Ishikawa (cell line): ENCODE results near the gene SPDYE3.

ENCODE experiments used
- CEBPB ChIP-seq: IDR thresholded peaks from 2 replicates; pipeline ENCODE4 v1.6.1; 2012
- CREB1 ChIP-seq: IDR thresholded peaks from 2 replicates; pipeline ENCODE4 v1.6.1; 2012; ENCODE audit warnings: low read depth
- EGR1 ChIP-seq: IDR thresholded peaks from 2 replicates; pipeline ENCODE4 v1.6.1; 2012
- EP300 ChIP-seq: IDR thresholded peaks from 2 replicates; pipeline ENCODE4 v1.6.1; 2012; ENCODE audit warnings: borderline replicate concordance
- MAX ChIP-seq: IDR thresholded peaks from 2 replicates; pipeline ENCODE4 v1.6.1; 2012
- NFIC ChIP-seq: IDR thresholded peaks from 2 replicates; pipeline ENCODE4 v1.6.1; 2012
- RAD21 ChIP-seq: IDR thresholded peaks from 2 replicates; pipeline ENCODE4 v1.6.1; 2012; ENCODE audit warnings: low read depth
- TAF1 ChIP-seq: IDR thresholded peaks from 2 replicates; pipeline ENCODE4 v1.6.1; 2012; ENCODE audit warnings: low read depth, mild to moderate bottlenecking
- TCF12 ChIP-seq: IDR thresholded peaks from 2 replicates; pipeline ENCODE4 v1.6.1; 2012; ENCODE audit warnings: low read depth
- TEAD4 ChIP-seq: IDR thresholded peaks from 2 replicates; pipeline ENCODE4 v1.6.1; 2012
- USF1 ChIP-seq: IDR thresholded peaks from 2 replicates; pipeline ENCODE4 v1.6.1; 2012
- YY1 ChIP-seq: IDR thresholded peaks from 2 replicates; pipeline ENCODE4 v1.6.1; 2012; ENCODE audit warnings: low read depth
- ZBTB7A ChIP-seq: IDR thresholded peaks from 2 replicates; pipeline ENCODE4 v1.6.1; 2012; ENCODE audit warnings: low read depth
- TF ChIP-seq, protein P1 (sequence below): IDR thresholded peaks from 2 replicates; pipeline ENCODE4 v1.6.1; 2012; ENCODE audit warnings: low read depth, mild to moderate bottlenecking

- TF ChIP-seq EGR1 (no peak), RAD21 (no peak), YY1 (no peak), TEAD4 (no peak), NFIC (no peak), ZBTB7A (no peak), USF1 (no peak), CREB1 (no peak), CEBPB (no peak), EP300 (no peak), MAX (no peak), TCF12 (no peak), TAF1 (no peak)
- TF ChIP-seq, protein P1, sequence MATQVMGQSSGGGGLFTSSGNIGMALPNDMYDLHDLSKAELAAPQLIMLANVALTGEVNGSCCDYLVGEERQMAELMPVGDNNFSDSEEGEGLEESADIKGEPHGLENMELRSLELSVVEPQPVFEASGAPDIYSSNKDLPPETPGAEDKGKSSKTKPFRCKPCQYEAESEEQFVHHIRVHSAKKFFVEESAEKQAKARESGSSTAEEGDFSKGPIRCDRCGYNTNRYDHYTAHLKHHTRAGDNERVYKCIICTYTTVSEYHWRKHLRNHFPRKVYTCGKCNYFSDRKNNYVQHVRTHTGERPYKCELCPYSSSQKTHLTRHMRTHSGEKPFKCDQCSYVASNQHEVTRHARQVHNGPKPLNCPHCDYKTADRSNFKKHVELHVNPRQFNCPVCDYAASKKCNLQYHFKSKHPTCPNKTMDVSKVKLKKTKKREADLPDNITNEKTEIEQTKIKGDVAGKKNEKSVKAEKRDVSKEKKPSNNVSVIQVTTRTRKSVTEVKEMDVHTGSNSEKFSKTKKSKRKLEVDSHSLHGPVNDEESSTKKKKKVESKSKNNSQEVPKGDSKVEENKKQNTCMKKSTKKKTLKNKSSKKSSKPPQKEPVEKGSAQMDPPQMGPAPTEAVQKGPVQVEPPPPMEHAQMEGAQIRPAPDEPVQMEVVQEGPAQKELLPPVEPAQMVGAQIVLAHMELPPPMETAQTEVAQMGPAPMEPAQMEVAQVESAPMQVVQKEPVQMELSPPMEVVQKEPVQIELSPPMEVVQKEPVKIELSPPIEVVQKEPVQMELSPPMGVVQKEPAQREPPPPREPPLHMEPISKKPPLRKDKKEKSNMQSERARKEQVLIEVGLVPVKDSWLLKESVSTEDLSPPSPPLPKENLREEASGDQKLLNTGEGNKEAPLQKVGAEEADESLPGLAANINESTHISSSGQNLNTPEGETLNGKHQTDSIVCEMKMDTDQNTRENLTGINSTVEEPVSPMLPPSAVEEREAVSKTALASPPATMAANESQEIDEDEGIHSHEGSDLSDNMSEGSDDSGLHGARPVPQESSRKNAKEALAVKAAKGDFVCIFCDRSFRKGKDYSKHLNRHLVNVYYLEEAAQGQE = no peak
Observed at GRCh38 chr7:100346921-100347320, 39.4 kb downstream of the SPDYE3 start.
